ENCODE results near the gene STARD13.

DNA sequence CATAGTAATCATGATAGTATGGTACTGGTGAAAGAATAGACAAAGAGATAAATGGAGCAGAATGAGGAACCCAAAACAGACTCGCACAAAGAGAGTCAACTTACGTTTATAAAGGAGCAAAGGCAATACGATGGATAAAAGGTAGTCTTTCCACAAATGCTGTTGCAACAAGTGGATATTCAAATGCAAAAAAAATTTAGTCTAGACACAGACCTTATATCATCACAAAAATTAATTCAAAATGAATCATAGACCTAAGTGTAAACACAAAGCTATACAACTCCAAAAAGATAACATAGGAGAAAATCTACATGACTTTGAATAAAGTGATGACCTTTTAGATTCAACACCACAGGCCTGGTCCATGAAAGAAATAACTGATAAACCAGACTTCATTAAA is 137.7 kb downstream of the STARD13 start:
- TF ChIP-seq, protein P1, sequence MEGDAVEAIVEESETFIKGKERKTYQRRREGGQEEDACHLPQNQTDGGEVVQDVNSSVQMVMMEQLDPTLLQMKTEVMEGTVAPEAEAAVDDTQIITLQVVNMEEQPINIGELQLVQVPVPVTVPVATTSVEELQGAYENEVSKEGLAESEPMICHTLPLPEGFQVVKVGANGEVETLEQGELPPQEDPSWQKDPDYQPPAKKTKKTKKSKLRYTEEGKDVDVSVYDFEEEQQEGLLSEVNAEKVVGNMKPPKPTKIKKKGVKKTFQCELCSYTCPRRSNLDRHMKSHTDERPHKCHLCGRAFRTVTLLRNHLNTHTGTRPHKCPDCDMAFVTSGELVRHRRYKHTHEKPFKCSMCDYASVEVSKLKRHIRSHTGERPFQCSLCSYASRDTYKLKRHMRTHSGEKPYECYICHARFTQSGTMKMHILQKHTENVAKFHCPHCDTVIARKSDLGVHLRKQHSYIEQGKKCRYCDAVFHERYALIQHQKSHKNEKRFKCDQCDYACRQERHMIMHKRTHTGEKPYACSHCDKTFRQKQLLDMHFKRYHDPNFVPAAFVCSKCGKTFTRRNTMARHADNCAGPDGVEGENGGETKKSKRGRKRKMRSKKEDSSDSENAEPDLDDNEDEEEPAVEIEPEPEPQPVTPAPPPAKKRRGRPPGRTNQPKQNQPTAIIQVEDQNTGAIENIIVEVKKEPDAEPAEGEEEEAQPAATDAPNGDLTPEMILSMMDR (IDR thresholded peaks at IDR 0.05; ENCODE audit: low read length): no peak
- no peak for TF ChIP-seq EZH2 (optimal IDR thresholded peaks at IDR 0.05; ENCODE audit: low read depth, low read length)
- no peak for TF ChIP-seq EZH2phosphoT487 (IDR thresholded peaks at IDR 0.05; ENCODE audit: low read length)

All from MM.1S (cell line).